ENCODE results near the gene MGAT3.

GRCh38 chr22:39421691-39422090 lies 35.1 kb upstream of the MGAT3 start:
- TF ChIP-seq CTCF (IDR thresholded peaks at IDR 0.05; ENCODE audit: poor library complexity) (no peak), EZH2 (IDR thresholded peaks at IDR 0.05; ENCODE audit: borderline replicate concordance) (no peak), EZH2phosphoT487 (IDR thresholded peaks at IDR 0.05; ENCODE audit: low read depth, severe bottlenecking, unreplicated experiment) (no peak)
